ENCODE results near the gene ZFY. TPM values are rescaled to one million over a fixed set of nuclear protein-coding genes. Genes with fewer than 3 reads are reported as not detected.

The ZFY gene
- total and polyA plus RNA-seq, 2 of the 8 experiments (the other 6 are each of a cell fraction or from before 2014, with no cell fraction given): 1.5 to 8.9 TPM

- WGBS, 2 experiments (ENCODE audit: extremely low coverage in 1 of 2, insufficient coverage in 1 of 2, insufficient read length in 1 of 2, insufficient replicate concordance in 2 of 2, low coverage in 1 of 2, low lambda C conversion rate in 2 of 2, missing lambda C conversion rate in 1 of 2): 76% methylated on average over 1 of the region's 1 CpG; no CpG with 5 or more reads in 1 of the 2 experiments
- Histone ChIP-seq H3K56ac (replicated peaks; ENCODE audit: insufficient read length, low read depth, low read length) (no peak overlapping the region), H3K79me2 (ENCODE audit: control insufficient read depth in 1 of 2, insufficient read depth in 2 of 2, low read length in 2 of 2) (no peaks in the 10 kb centered on the region), H3K4me1 (replicated peaks in 1 of 4; ENCODE audit: control insufficient read depth in 3 of 4, insufficient read depth in 4 of 4, low read length in 3 of 4) (no peaks in the 10 kb centered on the region), H2BK20ac (ENCODE audit: low read length) (no peak overlapping the region), H3K4me2 (ENCODE audit: insufficient read depth in 1 of 2, low read depth in 2 of 2, low read length in 2 of 2) (no peak overlapping the region), H3K4me3 (ENCODE audit: extremely low read depth in 1 of 4, insufficient read depth in 2 of 4, low read depth in 3 of 4, low read length in 4 of 4) (no peak overlapping the region), H3K27ac (ENCODE audit: low read depth, low read length) (no peak overlapping the region), H4K91ac (replicated peaks; ENCODE audit: insufficient read length, low read length) (no peak overlapping the region), H3K79me1 (ENCODE audit: low read depth, low read length) (no peaks in the 10 kb centered on the region), H4K8ac (ENCODE audit: extremely low read depth, insufficient read depth, low read length) (no peak overlapping the region), H2BK5ac (ENCODE audit: low read depth, low read length) (no peak overlapping the region), H3K9ac (replicated peaks in 1 of 4; ENCODE audit: extremely low read depth in 1 of 4, low read depth in 3 of 4, low read length in 3 of 4) (no peak overlapping the region), H4K5ac (ENCODE audit: insufficient read length, low read depth, low read length) (no peak overlapping the region), H2BK15ac (ENCODE audit: low read length) (no peak overlapping the region), H2BK12ac (ENCODE audit: low read depth, low read length) (no peak overlapping the region), H3K36me3 (ENCODE audit: control insufficient read depth in 2 of 4, insufficient read depth in 4 of 4, low read length in 3 of 4) (no peaks in the 10 kb centered on the region), H2BK120ac (replicated peaks; ENCODE audit: low read depth, low read length) (no peak overlapping the region), H2AK5ac (ENCODE audit: low read depth, low read length) (no peak overlapping the region), H3K23ac (ENCODE audit: insufficient read length) (no peak overlapping the region), H3K4ac (replicated peaks; ENCODE audit: insufficient read length, low read depth, low read length) (no peak overlapping the region), H3K14ac (ENCODE audit: insufficient read length) (no peak overlapping the region), H3K9me3 (ENCODE audit: insufficient read depth in 2 of 2, low read depth in 1 of 2, low read length in 1 of 2) (no peaks in the 10 kb centered on the region), H4K20me1 (replicated peaks in 1 of 2; ENCODE audit: control insufficient read depth in 1 of 2, insufficient read depth in 2 of 2, low read length in 2 of 2) (no peaks in the 10 kb centered on the region), H3K23me2 (ENCODE audit: low read depth, low read length) (no peaks in the 10 kb centered on the region), H3K18ac (ENCODE audit: extremely low read depth, low read length) (no peak overlapping the region), H3K27me3 (replicated peaks in 1 of 4; ENCODE audit: control insufficient read depth in 3 of 4, extremely low read depth in 1 of 4, insufficient read depth in 3 of 4, low read length in 3 of 4) (no peaks in the 10 kb centered on the region), H2AFZ (ENCODE audit: low read length) (no peak overlapping the region)
- FAIRE-seq (no peak), DNase-seq (ENCODE audit: low read depth in 1 of 2, low spot score in 2 of 2) (no peak)
- ChIA-PET CTCF (ENCODE audit: partially characterized antibody) (no interaction called here), POLR2A (ENCODE audit: partially characterized antibody) (no interaction called here)
- no peak for TF ChIP-seq SAP30 (IDR thresholded peaks at IDR 0.05; ENCODE audit: insufficient read depth, insufficient replicate concordance, low read length)
- no peak for TF ChIP-seq TAF1 (IDR thresholded peaks at IDR 0.05; ENCODE audit: low read depth, low read length)
- TF ChIP-seq PHF8 (conservative IDR thresholded peaks at IDR 0.05; ENCODE audit: low read depth, low read length): no peak
- TF ChIP-seq CBX5 (IDR thresholded peaks at IDR 0.05; ENCODE audit: low read depth, low read length): no peak
- no peak for TF ChIP-seq CHD2 (IDR thresholded peaks at IDR 0.05; ENCODE audit: low read length)
- no peak for TF ChIP-seq RNF2 (IDR thresholded peaks at IDR 0.05; ENCODE audit: borderline replicate concordance, low read depth, low read length, missing control alignments, poor library complexity, severe bottlenecking)
- TF ChIP-seq NANOG (IDR thresholded peaks at IDR 0.05; ENCODE audit: insufficient read depth, low read depth, low read length, poor library complexity, severe bottlenecking): no peak
- no peak for TF ChIP-seq SRF (IDR thresholded peaks at IDR 0.05; ENCODE audit: low read depth, low read length)
- no peak for TF ChIP-seq RFX5 (IDR thresholded peaks at IDR 0.05; ENCODE audit: borderline replicate concordance, low read depth, low read length)
- TF ChIP-seq GTF2F1 (IDR thresholded peaks at IDR 0.05; ENCODE audit: borderline replicate concordance, low read depth, low read length): no peak
- TF ChIP-seq JUND (IDR thresholded peaks at IDR 0.05; ENCODE audit: low read length): no peak
These were observed 90.2 kb downstream of the ZFY start for GRCh38 chrY:3025357-3025756.

Measured in H1 (cell line).